Measurements from ENCODE around the gene WDR81. TPM values are rescaled to one million over a fixed set of nuclear protein-coding genes. Genes with fewer than 3 reads are reported as not detected.

Gene WDR81
- total RNA-seq, 1 experiment from 2014 or later: 29.5 TPM

DNA sequence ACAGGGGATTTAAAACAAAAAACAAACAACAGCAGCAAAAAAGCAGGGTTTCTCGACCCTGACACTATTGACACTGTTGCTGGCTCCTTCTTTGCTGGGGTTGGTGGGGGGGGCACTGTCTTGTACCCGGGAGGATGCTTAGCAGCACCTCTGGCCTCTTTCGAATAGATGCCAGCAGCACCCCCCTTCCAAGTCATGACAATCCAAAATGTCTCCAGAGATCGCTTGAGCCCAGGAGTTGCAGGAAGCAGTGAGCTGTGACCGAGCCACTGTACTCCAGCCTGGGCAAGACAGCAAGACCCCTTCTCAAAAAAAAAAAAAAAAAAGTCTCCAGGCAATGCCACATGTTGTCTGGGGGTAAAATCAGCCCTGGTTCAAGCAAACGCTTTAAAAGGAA, 57.7 kb downstream of the WDR81 start:
- peaks cover 5% of the 10 kb centered on the region for H3K4me1 ChIP-seq (ENCODE audit: control insufficient read depth, insufficient read depth, low read length)
- no TSS peak for BruUV-seq (replicated peaks)
- H3K27ac ChIP-seq (ENCODE audit: low read length): no peak overlapping the region
- H3K9me3 ChIP-seq (ENCODE audit: control insufficient read depth, insufficient read depth, low read depth, low read length): no peaks in the 10 kb centered on the region
- in situ Hi-C loops (cut with HindIII; ENCODE audit: low pct_unique_long_range_greater_than_20kb, low sequenced_read_pairs): no loop called here
- no peak overlapping the region for H3K4me3 ChIP-seq (ENCODE audit: low read depth in 2 of 2, low read length in 2 of 2)
- intact Hi-C loops (cut with micrococcal nuclease; ENCODE audit: unreplicated experiment): loop anchor here (5.0 kb wide), 1 partner anchor 60 kb away; the partner anchor contains the start of gene WDR81
- ChIA-PET CTCF (interaction anchor here (0.6 to 2.6 kb wide), 2 partner anchors 28 to 61 kb away, joined by 3 to 16 read pairs; no protein-coding TSS in a partner anchor), POLR2A (no interaction called here)
- no peaks in the 10 kb centered on the region; the same call in 1 of the 2 replicates for H3K36me3 ChIP-seq (ENCODE audit: control insufficient read depth, insufficient read depth, low read length)
- TF ChIP-seq TCF7L2 (IDR thresholded peaks at IDR 0.05; ENCODE audit: low read depth, low read length): no peak
- TF ChIP-seq, protein P1, sequence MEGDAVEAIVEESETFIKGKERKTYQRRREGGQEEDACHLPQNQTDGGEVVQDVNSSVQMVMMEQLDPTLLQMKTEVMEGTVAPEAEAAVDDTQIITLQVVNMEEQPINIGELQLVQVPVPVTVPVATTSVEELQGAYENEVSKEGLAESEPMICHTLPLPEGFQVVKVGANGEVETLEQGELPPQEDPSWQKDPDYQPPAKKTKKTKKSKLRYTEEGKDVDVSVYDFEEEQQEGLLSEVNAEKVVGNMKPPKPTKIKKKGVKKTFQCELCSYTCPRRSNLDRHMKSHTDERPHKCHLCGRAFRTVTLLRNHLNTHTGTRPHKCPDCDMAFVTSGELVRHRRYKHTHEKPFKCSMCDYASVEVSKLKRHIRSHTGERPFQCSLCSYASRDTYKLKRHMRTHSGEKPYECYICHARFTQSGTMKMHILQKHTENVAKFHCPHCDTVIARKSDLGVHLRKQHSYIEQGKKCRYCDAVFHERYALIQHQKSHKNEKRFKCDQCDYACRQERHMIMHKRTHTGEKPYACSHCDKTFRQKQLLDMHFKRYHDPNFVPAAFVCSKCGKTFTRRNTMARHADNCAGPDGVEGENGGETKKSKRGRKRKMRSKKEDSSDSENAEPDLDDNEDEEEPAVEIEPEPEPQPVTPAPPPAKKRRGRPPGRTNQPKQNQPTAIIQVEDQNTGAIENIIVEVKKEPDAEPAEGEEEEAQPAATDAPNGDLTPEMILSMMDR (IDR thresholded peaks at IDR 0.05): no peak
- no peak for TF ChIP-seq SIN3A (IDR thresholded peaks at IDR 0.05; ENCODE audit: borderline replicate concordance, insufficient read depth, low read depth, low read length)
- TF ChIP-seq POLR2AphosphoS5 (IDR thresholded peaks at IDR 0.05; ENCODE audit: low read depth, low read length): no peak
- TF ChIP-seq, protein P2, sequence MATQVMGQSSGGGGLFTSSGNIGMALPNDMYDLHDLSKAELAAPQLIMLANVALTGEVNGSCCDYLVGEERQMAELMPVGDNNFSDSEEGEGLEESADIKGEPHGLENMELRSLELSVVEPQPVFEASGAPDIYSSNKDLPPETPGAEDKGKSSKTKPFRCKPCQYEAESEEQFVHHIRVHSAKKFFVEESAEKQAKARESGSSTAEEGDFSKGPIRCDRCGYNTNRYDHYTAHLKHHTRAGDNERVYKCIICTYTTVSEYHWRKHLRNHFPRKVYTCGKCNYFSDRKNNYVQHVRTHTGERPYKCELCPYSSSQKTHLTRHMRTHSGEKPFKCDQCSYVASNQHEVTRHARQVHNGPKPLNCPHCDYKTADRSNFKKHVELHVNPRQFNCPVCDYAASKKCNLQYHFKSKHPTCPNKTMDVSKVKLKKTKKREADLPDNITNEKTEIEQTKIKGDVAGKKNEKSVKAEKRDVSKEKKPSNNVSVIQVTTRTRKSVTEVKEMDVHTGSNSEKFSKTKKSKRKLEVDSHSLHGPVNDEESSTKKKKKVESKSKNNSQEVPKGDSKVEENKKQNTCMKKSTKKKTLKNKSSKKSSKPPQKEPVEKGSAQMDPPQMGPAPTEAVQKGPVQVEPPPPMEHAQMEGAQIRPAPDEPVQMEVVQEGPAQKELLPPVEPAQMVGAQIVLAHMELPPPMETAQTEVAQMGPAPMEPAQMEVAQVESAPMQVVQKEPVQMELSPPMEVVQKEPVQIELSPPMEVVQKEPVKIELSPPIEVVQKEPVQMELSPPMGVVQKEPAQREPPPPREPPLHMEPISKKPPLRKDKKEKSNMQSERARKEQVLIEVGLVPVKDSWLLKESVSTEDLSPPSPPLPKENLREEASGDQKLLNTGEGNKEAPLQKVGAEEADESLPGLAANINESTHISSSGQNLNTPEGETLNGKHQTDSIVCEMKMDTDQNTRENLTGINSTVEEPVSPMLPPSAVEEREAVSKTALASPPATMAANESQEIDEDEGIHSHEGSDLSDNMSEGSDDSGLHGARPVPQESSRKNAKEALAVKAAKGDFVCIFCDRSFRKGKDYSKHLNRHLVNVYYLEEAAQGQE (IDR thresholded peaks at IDR 0.05; ENCODE audit: insufficient read depth in 1 of 2, low read depth in 2 of 2, low read length in 1 of 2): no peak
- no peaks in the 10 kb centered on the region for H3K27me3 ChIP-seq (ENCODE audit: control insufficient read depth, insufficient read depth, low read length)
- ATAC-seq (no peak), DNase-seq (ENCODE audit: low read depth, low spot score) (no peak)

DNA sequence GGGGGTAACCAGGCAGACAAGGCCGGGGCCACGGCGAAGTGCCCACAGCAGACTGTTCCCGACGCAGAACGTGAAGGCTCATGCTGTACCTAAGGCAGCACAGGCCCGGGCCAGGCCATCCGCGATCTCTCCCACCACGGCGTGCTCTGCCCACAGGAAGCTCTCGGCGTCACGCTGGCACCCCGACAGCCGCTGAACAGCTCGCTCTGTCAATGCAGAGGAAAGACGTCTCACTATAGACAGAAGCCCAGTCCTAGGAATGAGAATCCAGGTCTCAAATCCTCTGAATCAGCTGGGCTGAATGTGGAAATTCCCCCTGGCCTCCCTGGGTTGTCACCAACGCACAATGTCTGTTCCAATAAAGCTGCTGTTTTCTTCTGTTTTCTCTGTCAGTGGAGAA, 58.8 kb downstream of the WDR81 start:
- in situ Hi-C loops (cut with HindIII; ENCODE audit: low pct_unique_long_range_greater_than_20kb, low sequenced_read_pairs): no loop called here
- DNase-seq (ENCODE audit: low read depth, low spot score) (no peak), ATAC-seq (no peak)
- Histone ChIP-seq H3K4me3 (ENCODE audit: low read depth in 2 of 2, low read length in 2 of 2) (no peak overlapping the region), H3K27me3 (ENCODE audit: control insufficient read depth, insufficient read depth, low read length) (no peaks in the 10 kb centered on the region), H3K4me1 (ENCODE audit: control insufficient read depth, insufficient read depth, low read length) (peaks cover 15% of the 10 kb centered on the region), H3K36me3 (ENCODE audit: control insufficient read depth, insufficient read depth, low read length) (no peaks in the 10 kb centered on the region; the same call in 1 of the 2 replicates), H3K27ac (ENCODE audit: low read length) (no peak overlapping the region; the same call in 1 of the 2 replicates), H3K9me3 (ENCODE audit: control insufficient read depth, insufficient read depth, low read depth, low read length) (no peaks in the 10 kb centered on the region)
- no TSS peak for BruUV-seq (replicated peaks)
- TF ChIP-seq, protein P1 (IDR thresholded peaks at IDR 0.05): no peak
- TF ChIP-seq, protein P2 (IDR thresholded peaks at IDR 0.05; ENCODE audit: insufficient read depth in 1 of 2, low read depth in 2 of 2, low read length in 1 of 2): no peak
- TF ChIP-seq TCF7L2 (IDR thresholded peaks at IDR 0.05; ENCODE audit: low read depth, low read length): no peak
- no peak for TF ChIP-seq POLR2AphosphoS5 (IDR thresholded peaks at IDR 0.05; ENCODE audit: low read depth, low read length)
- no peak for TF ChIP-seq SIN3A (IDR thresholded peaks at IDR 0.05; ENCODE audit: borderline replicate concordance, insufficient read depth, low read depth, low read length)
- CTCF ChIA-PET: interaction anchor here (0.6 to 2.6 kb wide), 4 partner anchors 56 to 70 kb away, joined by 4 to 16 read pairs (median 4); no protein-coding TSS in a partner anchor
- POLR2A ChIA-PET: no interaction called here
- intact Hi-C loops (cut with micrococcal nuclease; ENCODE audit: unreplicated experiment): loop anchor here (5.0 kb wide), 1 partner anchor 61 kb away; the partner anchor contains the start of gene WDR81

Data from Panc1 (cell line).